GM12874 (cell line): ENCODE measurements around the gene TCAP.

ENCODE experiments used
- TF ChIP-seq, protein P1 (sequence below): IDR thresholded peaks from 2 replicates; pipeline ENCODE4 v1.5.1; 2011; ENCODE audit warnings: low read depth, mild to moderate bottlenecking, control low read depth, low read length, moderate library complexity; ENCODE audit not compliant: insufficient read depth

The TCAP gene

DNA sequence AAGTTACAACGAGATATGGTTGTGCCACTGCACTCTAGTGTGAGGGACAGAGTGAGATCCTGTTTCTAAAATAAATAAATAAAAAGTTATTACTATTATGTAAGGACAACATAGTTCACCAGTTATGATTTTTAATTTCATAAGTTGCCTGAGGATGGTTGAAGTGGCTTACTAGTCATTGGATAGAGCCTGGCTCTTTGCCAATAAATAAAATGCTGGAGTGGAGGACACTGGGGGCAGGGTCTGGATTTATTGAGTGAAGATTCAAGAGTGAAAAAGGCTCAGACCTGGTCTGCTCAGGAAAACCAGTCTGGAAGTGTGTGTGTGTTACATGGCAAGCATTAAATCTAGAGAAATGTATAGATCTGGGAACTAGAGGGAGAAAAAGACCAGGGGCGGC, 26.1 kb upstream of the TCAP start:
- TF ChIP-seq, protein P1, sequence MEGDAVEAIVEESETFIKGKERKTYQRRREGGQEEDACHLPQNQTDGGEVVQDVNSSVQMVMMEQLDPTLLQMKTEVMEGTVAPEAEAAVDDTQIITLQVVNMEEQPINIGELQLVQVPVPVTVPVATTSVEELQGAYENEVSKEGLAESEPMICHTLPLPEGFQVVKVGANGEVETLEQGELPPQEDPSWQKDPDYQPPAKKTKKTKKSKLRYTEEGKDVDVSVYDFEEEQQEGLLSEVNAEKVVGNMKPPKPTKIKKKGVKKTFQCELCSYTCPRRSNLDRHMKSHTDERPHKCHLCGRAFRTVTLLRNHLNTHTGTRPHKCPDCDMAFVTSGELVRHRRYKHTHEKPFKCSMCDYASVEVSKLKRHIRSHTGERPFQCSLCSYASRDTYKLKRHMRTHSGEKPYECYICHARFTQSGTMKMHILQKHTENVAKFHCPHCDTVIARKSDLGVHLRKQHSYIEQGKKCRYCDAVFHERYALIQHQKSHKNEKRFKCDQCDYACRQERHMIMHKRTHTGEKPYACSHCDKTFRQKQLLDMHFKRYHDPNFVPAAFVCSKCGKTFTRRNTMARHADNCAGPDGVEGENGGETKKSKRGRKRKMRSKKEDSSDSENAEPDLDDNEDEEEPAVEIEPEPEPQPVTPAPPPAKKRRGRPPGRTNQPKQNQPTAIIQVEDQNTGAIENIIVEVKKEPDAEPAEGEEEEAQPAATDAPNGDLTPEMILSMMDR: no peak

DNA sequence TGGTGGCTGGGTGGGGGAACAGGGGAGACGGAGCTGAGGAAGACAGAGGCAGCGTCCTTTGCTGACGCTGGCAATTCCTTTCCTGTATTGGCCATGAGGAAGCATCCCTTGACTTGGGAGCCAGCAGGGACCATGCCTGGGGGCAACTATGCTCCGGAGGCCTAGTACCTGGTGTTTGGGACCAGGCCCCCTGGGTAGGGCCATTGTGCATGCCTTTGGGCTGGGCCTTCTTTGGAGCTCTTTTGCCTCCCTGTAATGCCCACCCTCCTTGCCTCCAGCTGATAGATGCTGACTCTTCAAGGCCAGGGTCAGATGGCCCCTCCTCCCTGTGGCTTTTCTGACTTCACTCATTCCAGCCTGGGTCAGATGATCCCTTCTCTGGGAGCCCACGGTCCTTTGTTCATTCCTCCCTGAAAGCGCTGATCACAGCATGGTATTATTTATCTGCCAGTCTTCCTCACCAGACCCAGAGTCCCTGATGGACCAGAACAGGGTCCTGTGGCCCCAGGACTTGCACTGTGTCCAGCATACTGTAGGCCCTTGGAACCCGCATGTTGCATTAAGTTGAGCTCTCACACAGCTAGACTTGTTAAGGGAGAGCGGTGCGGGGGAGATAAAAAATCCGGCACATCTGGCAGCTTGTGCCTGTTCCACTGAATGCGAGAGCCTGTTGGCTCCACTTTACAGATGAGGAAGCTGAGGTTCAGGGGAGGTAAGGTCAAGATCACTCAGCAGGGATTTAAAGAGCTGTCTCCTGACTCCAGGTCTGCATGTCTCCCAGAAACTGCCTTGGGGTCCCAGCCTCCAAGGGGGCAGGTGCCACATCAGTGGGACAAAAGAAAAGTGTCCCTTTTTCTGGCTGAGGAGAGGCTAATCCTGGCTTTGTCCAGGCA, 25.3 kb upstream of the TCAP start:
- TF ChIP-seq, protein P1: no peak

DNA sequence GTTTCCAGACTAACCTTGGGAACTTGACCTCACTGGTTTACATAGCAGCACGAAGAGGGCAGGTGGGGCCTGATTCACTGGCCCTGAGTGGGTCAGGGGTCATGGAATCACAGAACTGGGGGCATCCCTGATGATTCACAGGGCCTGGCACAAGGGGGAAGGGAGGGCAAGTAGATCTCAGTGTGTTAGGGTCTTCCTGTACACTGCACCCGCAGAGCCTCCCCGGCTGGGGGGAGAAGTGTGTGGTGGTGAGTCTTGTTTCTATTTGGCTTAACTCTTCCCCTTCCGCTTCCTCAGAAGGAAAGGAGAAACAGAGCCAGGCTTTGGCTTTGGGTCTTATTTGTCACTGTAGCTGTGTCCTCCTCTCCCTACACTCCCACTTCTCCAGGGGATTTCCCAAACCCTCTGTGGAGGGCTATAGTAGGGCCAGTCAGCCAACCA, 24.5 kb upstream of the TCAP start:
- TF ChIP-seq, protein P1: no peak

DNA sequence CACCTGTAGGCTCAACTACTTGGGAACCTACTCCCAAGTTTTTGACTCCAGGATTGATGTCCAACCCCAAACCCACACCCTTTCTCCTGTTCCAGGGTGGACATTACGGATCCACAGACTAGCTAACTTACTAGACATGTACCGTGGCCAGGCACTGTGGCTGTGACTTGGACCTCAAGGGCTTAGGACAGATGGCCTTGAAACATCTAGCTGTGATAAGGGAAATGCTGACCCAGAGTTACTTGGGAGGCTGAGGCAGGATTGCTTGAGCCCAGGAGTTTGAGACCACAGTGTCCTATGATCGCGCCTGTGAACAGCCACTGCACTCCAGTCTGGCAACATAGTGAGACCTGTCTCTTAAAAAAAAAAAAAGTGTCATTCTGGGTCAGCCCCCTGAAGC, 24.1 kb upstream of the TCAP start:
- TF ChIP-seq, protein P1: no peak

DNA sequence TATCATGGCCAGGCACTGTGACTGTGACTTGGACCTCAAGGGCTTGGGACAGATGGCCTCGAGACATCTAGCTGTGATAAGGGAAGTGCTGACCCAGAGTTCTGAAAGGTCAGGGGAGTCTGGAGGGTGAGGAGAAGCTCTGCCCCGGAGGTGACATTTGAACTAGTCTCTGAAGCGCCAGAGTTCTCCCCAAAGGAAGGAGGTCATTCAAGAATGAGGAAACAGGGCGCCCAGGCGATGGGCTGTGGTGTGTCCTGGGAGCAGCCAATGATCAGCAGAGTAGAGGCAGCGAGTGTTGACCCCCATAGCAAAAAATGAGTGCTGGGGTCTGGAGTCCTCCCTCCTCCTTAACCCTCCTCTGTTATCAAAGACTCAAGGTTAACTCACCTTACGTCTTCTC, 23.3 kb upstream of the TCAP start:
- TF ChIP-seq, protein P1: no peak

DNA sequence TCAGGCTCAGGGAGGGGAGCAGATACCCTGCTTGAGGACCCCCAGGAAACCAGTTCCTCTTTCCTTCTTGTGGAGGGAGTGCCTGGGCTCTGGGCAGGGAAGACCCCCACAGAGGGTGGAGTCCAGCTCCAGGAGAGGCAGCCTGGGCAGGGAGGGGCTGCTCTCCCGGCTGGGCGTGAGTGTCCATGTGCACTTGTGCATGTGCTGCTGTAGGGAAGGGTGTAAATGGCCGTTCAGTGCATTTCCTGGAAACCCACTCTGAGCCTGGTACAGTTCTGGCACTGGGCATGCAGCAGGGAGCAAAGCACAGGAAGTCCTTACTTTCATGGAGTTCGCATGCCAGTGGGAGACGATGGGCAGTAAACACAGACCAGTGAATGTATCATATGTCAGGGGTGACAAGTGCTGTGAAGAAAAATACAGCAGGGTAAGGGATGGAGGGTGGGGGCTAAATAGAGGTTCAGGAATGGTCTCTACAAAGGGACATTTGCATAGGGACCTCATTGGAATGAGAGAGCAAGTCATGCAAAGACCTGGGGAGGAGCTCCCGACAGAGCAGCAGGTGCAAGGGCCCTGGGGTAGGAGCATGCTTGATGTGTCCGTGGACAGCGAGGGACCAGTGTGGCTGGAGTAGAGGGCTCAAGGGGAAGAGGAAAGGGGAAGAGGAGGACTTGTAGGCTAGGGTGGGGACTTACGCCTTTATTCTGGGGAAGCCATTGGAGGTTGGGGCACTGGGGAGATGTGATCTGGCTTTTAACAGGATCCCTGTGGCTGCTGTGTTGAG, 22.7 kb upstream of the TCAP start:
- TF ChIP-seq, protein P1: no peak

DNA sequence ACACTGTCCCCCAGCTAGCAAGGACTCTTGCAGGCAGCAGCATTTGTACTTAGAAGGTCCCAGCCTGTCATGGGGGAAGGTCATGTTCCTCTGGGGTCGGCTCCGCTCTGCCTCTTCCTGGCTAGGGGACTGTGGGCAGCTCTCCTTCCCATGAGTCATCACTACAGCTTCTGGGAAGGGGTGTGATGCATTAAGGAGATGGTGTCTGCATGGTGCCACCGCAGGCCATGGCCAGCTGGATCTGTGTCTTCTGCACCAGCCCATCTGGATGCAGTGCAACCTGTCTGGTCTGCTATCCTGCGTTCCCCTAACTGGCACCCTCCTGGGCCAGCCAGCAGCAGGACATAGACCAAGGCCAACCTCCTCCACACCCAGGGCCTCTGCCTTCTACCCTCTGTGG, 21.9 kb upstream of the TCAP start:
- TF ChIP-seq, protein P1: no peak
